Caco-2 (cell line): ENCODE data around the gene SLC2A9. TPM values are rescaled to one million over a fixed set of nuclear protein-coding genes. Genes with fewer than 3 reads are reported as not detected.
A peak's percentile ranks its signal among the peaks of the same experiment; 100 is the strongest.

Source experiments
- BruUV-seq: library from RNA; stranded (reverse); fragments of 400-500 nt; replicated peaks from 2 replicates; lab custom pipeline; 2021; lab: Mats Ljungman, UMichigan
- CTCF ChIA-PET: fragments of 300-600 bp; sonication (Branson Sonifier 250); formaldehyde crosslinking; loops from one replicate; lab custom pipeline; 2022; ENCODE audit warnings: antibody characterized with exemption; lab: Charles Lee
- POLR2A ChIA-PET: fragments of 300-600 bp; sonication (Branson Sonifier 250); formaldehyde crosslinking; loops from one replicate; lab custom pipeline; 2022; ENCODE audit warnings: antibody characterized with exemption; lab: Charles Lee
- DNase-seq, 2 experiments: peaks; one replicate each; pipeline versions ENCODE4 v3.0.0 to v3.0.0-alpha.2; 2020 to 2022
- H3K27me3 ChIP-seq: replicated peaks from 2 replicates; pipeline ENCODE4 v1.6.0; 2011; ENCODE audit warnings: low read length; ENCODE audit not compliant: control insufficient read depth, insufficient read depth
- H3K36me3 ChIP-seq: 2 replicates; pipeline ENCODE4 v1.5.1; 2011; ENCODE audit warnings: low read length; ENCODE audit not compliant: control insufficient read depth, insufficient read depth
- H3K4me1 ChIP-seq: fragments of 250-450 bp; sonication (Bioruptor Pico); 2 replicates; pipeline ENCODE4 v1.5.1; 2020; ENCODE audit warnings: mild to moderate bottlenecking
- H3K4me3 ChIP-seq: 2 replicates; pipeline ENCODE4 v1.5.1; 2011; ENCODE audit warnings: low read depth, mild to moderate bottlenecking, control low read depth, low read length
- H3K9me3 ChIP-seq: fragments of 250-450 bp; sonication (Bioruptor Pico); 2 replicates; pipeline ENCODE4 v1.5.1; 2020; ENCODE audit warnings: mild to moderate bottlenecking, moderate library complexity
- H3K27ac Mint-ChIP-seq: one replicate; pipeline ENCODE4 v1.8.0; 2022; ENCODE audit warnings: mixed read lengths; ENCODE audit not compliant: unreplicated experiment
- H3K27me3 Mint-ChIP-seq: one replicate; pipeline ENCODE4 v1.8.0; 2022; ENCODE audit warnings: mixed read lengths; ENCODE audit not compliant: insufficient read depth, unreplicated experiment
- H3K36me3 Mint-ChIP-seq: one replicate; pipeline ENCODE4 v1.8.0; 2022; ENCODE audit warnings: mild to moderate bottlenecking, mixed read lengths; ENCODE audit not compliant: insufficient read depth, unreplicated experiment
- H3K4me1 Mint-ChIP-seq: one replicate; pipeline ENCODE4 v1.8.0; 2022; ENCODE audit warnings: low read depth, mixed read lengths; ENCODE audit not compliant: unreplicated experiment
- H3K4me3 Mint-ChIP-seq: one replicate; pipeline ENCODE4 v1.8.0; 2022; ENCODE audit warnings: mild to moderate bottlenecking, moderate library complexity, mixed read lengths; ENCODE audit not compliant: unreplicated experiment
- H3K9me3 Mint-ChIP-seq: one replicate; pipeline ENCODE4 v1.8.0; 2022; ENCODE audit warnings: mixed read lengths; ENCODE audit not compliant: unreplicated experiment
- intact Hi-C: fragments of 100-400 bp; cut with micrococcal nuclease; formaldehyde crosslinking; loops from one replicate; pipeline ENCODE4 v1.10.0; 2022; ENCODE audit not compliant: unreplicated experiment
- total RNA-seq: library from RNA; stranded (reverse); gene quantifications from 2 replicates; pipeline ENCODE4 v1.2.3, GENCODE V29; 2022
- TF ChIP-seq, protein P1 (sequence below), 2 experiments: fragments of 200-600 bp in 1 of 2; IDR thresholded peaks; 1 replicate in 1 of 2; 2 replicates in 1 of 2; pipeline versions ENCODE4 v1.5.1 to v1.8.0; 2011 to 2022; ENCODE audit warnings: antibody characterized with exemption in 1 of 2, control low read depth in 1 of 2, inconsistent platforms in 1 of 2, low read depth in 1 of 2, low read length in 1 of 2, mild to moderate bottlenecking in 1 of 2, moderate library complexity in 1 of 2; ENCODE audit not compliant: insufficient read depth in 1 of 2, severe bottlenecking in 1 of 2, unreplicated experiment in 1 of 2

The SLC2A9 gene
- total RNA-seq, 1 experiment from 2014 or later, result 21.0 TPM

- Mint-ChIP-seq H3K4me1 (peaks cover 25% of the 10 kb centered on the region), H3K27me3 (no peaks in the 10 kb centered on the region), H3K27ac (no peak overlapping the region), H3K36me3 (no peaks in the 10 kb centered on the region), H3K9me3 (no peaks in the 10 kb centered on the region), H3K4me3 (no peak overlapping the region)
- ChIA-PET CTCF (interaction anchor here (1.8 kb wide), 1 partner anchor 13 kb away, joined by 4 read pairs; no protein-coding TSS in a partner anchor), POLR2A (no interaction called here)
- Histone ChIP-seq H3K4me3 (no peak overlapping the region), H3K36me3 (no peaks in the 10 kb centered on the region), H3K4me1 (peaks cover 33% of the 10 kb centered on the region), H3K27me3 (no peaks in the 10 kb centered on the region), H3K9me3 (no peaks in the 10 kb centered on the region)
- intact Hi-C loops, result no loop called here
- no TSS peak for BruUV-seq
- TF ChIP-seq, protein P1, sequence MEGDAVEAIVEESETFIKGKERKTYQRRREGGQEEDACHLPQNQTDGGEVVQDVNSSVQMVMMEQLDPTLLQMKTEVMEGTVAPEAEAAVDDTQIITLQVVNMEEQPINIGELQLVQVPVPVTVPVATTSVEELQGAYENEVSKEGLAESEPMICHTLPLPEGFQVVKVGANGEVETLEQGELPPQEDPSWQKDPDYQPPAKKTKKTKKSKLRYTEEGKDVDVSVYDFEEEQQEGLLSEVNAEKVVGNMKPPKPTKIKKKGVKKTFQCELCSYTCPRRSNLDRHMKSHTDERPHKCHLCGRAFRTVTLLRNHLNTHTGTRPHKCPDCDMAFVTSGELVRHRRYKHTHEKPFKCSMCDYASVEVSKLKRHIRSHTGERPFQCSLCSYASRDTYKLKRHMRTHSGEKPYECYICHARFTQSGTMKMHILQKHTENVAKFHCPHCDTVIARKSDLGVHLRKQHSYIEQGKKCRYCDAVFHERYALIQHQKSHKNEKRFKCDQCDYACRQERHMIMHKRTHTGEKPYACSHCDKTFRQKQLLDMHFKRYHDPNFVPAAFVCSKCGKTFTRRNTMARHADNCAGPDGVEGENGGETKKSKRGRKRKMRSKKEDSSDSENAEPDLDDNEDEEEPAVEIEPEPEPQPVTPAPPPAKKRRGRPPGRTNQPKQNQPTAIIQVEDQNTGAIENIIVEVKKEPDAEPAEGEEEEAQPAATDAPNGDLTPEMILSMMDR (IDR thresholded peaks at IDR 0.05; ENCODE audit: insufficient read depth in 1 of 2, low read depth in 1 of 2, low read length in 1 of 2, severe bottlenecking in 1 of 2, unreplicated experiment in 1 of 2), result no peak
- DNase-seq, result peak in 1 of 2 experiments; percentile 28
Observed at GRCh38 chr4:10032625-10033024, 11.3 kb upstream of the SLC2A9 start.

GRCh38 chr4:10031668-10032590 lies 10.6 kb upstream of the SLC2A9 start:
- BruUV-seq, result no TSS peak
- no peaks in the 10 kb centered on the region for H3K9me3 Mint-ChIP-seq
- TF ChIP-seq, protein P1 (IDR thresholded peaks at IDR 0.05; ENCODE audit: insufficient read depth in 1 of 2, low read depth in 1 of 2, low read length in 1 of 2, severe bottlenecking in 1 of 2, unreplicated experiment in 1 of 2), result no peak
- H3K27me3 Mint-ChIP-seq, result no peaks in the 10 kb centered on the region
- Histone ChIP-seq H3K27me3 (no peaks in the 10 kb centered on the region), H3K4me1 (peaks cover 33% of the 10 kb centered on the region), H3K36me3 (no peaks in the 10 kb centered on the region), H3K9me3 (no peaks in the 10 kb centered on the region), H3K4me3 (no peak overlapping the region)
- H3K27ac Mint-ChIP-seq, result no peak overlapping the region
- H3K4me1 Mint-ChIP-seq, result peaks cover 25% of the 10 kb centered on the region
- intact Hi-C loops, result no loop called here
- no peaks in the 10 kb centered on the region for H3K36me3 Mint-ChIP-seq
- ChIA-PET POLR2A (no interaction called here), CTCF (interaction anchor here (1.8 kb wide), 1 partner anchor 12 kb away, joined by 4 read pairs; no protein-coding TSS in a partner anchor)
- H3K4me3 Mint-ChIP-seq, result no peak overlapping the region
- DNase-seq, result peak in 1 of 2 experiments; percentile 63

GRCh38 chr4:10030972-10031667 lies 9.8 kb upstream of the SLC2A9 start:
- TF ChIP-seq, protein P1 (IDR thresholded peaks at IDR 0.05; ENCODE audit: insufficient read depth in 1 of 2, low read depth in 1 of 2, low read length in 1 of 2, severe bottlenecking in 1 of 2, unreplicated experiment in 1 of 2), result no peak
- peak in 1 of 2 experiments; percentile 7 for DNase-seq
- no peaks in the 10 kb centered on the region for H3K9me3 ChIP-seq
- Mint-ChIP-seq H3K9me3 (no peaks in the 10 kb centered on the region), H3K4me1 (peaks cover 25% of the 10 kb centered on the region), H3K27me3 (no peaks in the 10 kb centered on the region), H3K36me3 (no peaks in the 10 kb centered on the region), H3K27ac (no peak overlapping the region), H3K4me3 (no peak overlapping the region)
- H3K4me1 ChIP-seq, result peaks cover 33% of the 10 kb centered on the region
- H3K27me3 ChIP-seq, result no peaks in the 10 kb centered on the region
- CTCF ChIA-PET, result no interaction called here
- no TSS peak for BruUV-seq
- POLR2A ChIA-PET, result interaction anchor here (0.6 kb wide), 1 partner anchor 11 kb away, joined by 3 read pairs; no protein-coding TSS in a partner anchor
- no peaks in the 10 kb centered on the region for H3K36me3 ChIP-seq
- H3K4me3 ChIP-seq, result no peak overlapping the region
- intact Hi-C loops, result no loop called here
